OCI-LY7 (cell line): Measurements from ENCODE around the gene GCAT. TPM values are rescaled to one million over a fixed set of nuclear protein-coding genes. Genes with fewer than 3 reads are reported as not detected.
"Not testable (repeated sequence)": the region's sequence is repeated elsewhere in the genome, so short reads cannot be mapped to it uniquely, and the experiment has no call there.

Experiments used
- BruUV-seq: library from RNA; stranded (reverse); fragments of 400-500 nt; replicated peaks from 2 replicates; lab custom pipeline; 2021; lab: Mats Ljungman, UMichigan
- CTCF ChIA-PET: fragments of 300-600 bp; sonication (Branson Sonifier 250); formaldehyde crosslinking; loops from one replicate; lab custom pipeline; 2022; ENCODE audit warnings: antibody characterized with exemption; ENCODE audit not compliant: unreplicated experiment; lab: Charles Lee
- POLR2A ChIA-PET: fragments of 300-600 bp; sonication (Branson Sonifier 250); formaldehyde crosslinking; loops from one replicate; lab custom pipeline; 2022; ENCODE audit warnings: antibody characterized with exemption; lab: Charles Lee
- DNase-seq: peaks from one replicate; pipeline ENCODE4 v3.0.0-alpha.2; 2015; ENCODE audit warnings: low spot score
- H2AFZ ChIP-seq: fragments of 200-600 bp; sonication (generic), shearing (Covaris generic); 2 replicates; pipeline ENCODE4 v1.6.1; 2014; ENCODE audit warnings: mild to moderate bottlenecking, antibody characterized with exemption, low read length, moderate library complexity
- H3K27ac ChIP-seq: fragments of 200-600 bp; sonication (generic); 2 replicates; pipeline ENCODE4 v1.5.1; 2014; ENCODE audit warnings: mixed run types, low read depth, mild to moderate bottlenecking, moderate library complexity, low read length, inconsistent platforms; ENCODE audit not compliant: poor library complexity, severe bottlenecking
- H3K36me3 ChIP-seq: fragments of 200-600 bp; sonication (generic); 2 replicates; pipeline ENCODE4 v1.6.1; 2014; ENCODE audit warnings: mild to moderate bottlenecking, antibody characterized with exemption, low read length, moderate library complexity, mixed read lengths; ENCODE audit not compliant: insufficient read depth
- H3K4me1 ChIP-seq: fragments of 200-600 bp; sonication (generic); 2 replicates; pipeline ENCODE4 v1.5.1; 2014; ENCODE audit warnings: mild to moderate bottlenecking, low read length; ENCODE audit not compliant: insufficient read depth, poor library complexity, severe bottlenecking
- H3K4me2 ChIP-seq: fragments of 200-600 bp; sonication (generic); 2 replicates; pipeline ENCODE4 v1.6.1; 2014; ENCODE audit warnings: mild to moderate bottlenecking, low read length
- H3K4me3 ChIP-seq: fragments of 200-600 bp; sonication (generic); 2 replicates; pipeline ENCODE4 v1.5.1; 2014; ENCODE audit warnings: mild to moderate bottlenecking, low read depth, low read length; ENCODE audit not compliant: poor library complexity, severe bottlenecking
- H3K79me2 ChIP-seq: fragments of 200-600 bp; sonication (generic); 2 replicates; pipeline ENCODE4 v1.6.1; 2016; ENCODE audit warnings: low read depth, mild to moderate bottlenecking, low read length, moderate library complexity, mixed read lengths; ENCODE audit not compliant: insufficient read depth
- H3K9me2 ChIP-seq: fragments of 200-600 bp; sonication (generic); 2 replicates; pipeline ENCODE4 v1.6.1; 2016; ENCODE audit warnings: mild to moderate bottlenecking, low read length, mixed read lengths; ENCODE audit not compliant: insufficient read depth
- H3K9me3 ChIP-seq: fragments of 200-600 bp; sonication (generic); 2 replicates; pipeline ENCODE4 v1.6.1; 2014; ENCODE audit warnings: mild to moderate bottlenecking, mixed run types, low read length, mixed read lengths
- H4K20me1 ChIP-seq: fragments of 200-600 bp; sonication (generic); 2 replicates; pipeline ENCODE4 v1.6.1; 2014; ENCODE audit warnings: mild to moderate bottlenecking, antibody characterized with exemption, low read length, moderate library complexity, mixed read lengths; ENCODE audit not compliant: insufficient read depth
- EZH2phosphoT487 ChIP-seq: fragments of 200-600 bp; sonication (generic); IDR thresholded peaks from 2 replicates; pipeline ENCODE4 v1.6.1; 2018; ENCODE audit warnings: low read depth, borderline replicate concordance, mild to moderate bottlenecking, mixed run types, antibody characterized with exemption, low read length, moderate library complexity, mixed read lengths
- intact Hi-C: fragments of 100-400 bp; cut with micrococcal nuclease; formaldehyde crosslinking; loops from one replicate; pipeline ENCODE4 v1.10.0; 2022; ENCODE audit not compliant: unreplicated experiment
- total RNA-seq, 2 experiments: library from RNA; depleted of rRNA in 1 of 2; stranded (reverse); fragments of >200 nt in 1 of 2; shearing (Covaris generic) in 1 of 2; gene quantifications; 2 replicates each; pipeline ENCODE4 v1.2.3, GENCODE V29; 2014 to 2022
- TF ChIP-seq, protein P1 (sequence below): fragments of 200-600 bp; sonication (generic); conservative IDR thresholded peaks from 2 replicates; pipeline ENCODE4 v1.5.1; 2014; ENCODE audit warnings: mild to moderate bottlenecking, antibody characterized with exemption, low read length, moderate library complexity, mixed read lengths

GCAT gene
- total RNA-seq, 2 experiments from 2014 or later: 14.6 to 17.3 TPM

GRCh38 chr22:37797874-37798500, 9.7 kb upstream of the GCAT start:
- peak overlapping the region; percentile 42 for H3K4me2 ChIP-seq

GRCh38 chr22:37799979-37800378, 7.8 kb upstream of the GCAT start:
- H3K79me2 ChIP-seq, CTCF ChIA-PET, BruUV-seq: not testable (repeated sequence)

More at GRCh38 chr22:37797874-37798500, 9.7 kb upstream of the GCAT start:
- no peak overlapping the region for H3K27ac ChIP-seq
- H3K79me2 ChIP-seq: no peaks in the 10 kb centered on the region
- BruUV-seq: no TSS peak
- ChIA-PET CTCF (no interaction called here), POLR2A (no interaction called here)
- no peaks in the 10 kb centered on the region for H3K36me3 ChIP-seq
- intact Hi-C loops: no loop called here
- no peaks in the 10 kb centered on the region for H4K20me1 ChIP-seq
- H3K4me1 ChIP-seq: peaks cover 14% of the 10 kb centered on the region
- DNase-seq: peak; percentile 43
- H3K9me2 ChIP-seq: no peaks in the 10 kb centered on the region
- H2AFZ ChIP-seq: peak overlapping the region; percentile 63; the same call in 1 of the 2 replicates
- TF ChIP-seq, protein P1, sequence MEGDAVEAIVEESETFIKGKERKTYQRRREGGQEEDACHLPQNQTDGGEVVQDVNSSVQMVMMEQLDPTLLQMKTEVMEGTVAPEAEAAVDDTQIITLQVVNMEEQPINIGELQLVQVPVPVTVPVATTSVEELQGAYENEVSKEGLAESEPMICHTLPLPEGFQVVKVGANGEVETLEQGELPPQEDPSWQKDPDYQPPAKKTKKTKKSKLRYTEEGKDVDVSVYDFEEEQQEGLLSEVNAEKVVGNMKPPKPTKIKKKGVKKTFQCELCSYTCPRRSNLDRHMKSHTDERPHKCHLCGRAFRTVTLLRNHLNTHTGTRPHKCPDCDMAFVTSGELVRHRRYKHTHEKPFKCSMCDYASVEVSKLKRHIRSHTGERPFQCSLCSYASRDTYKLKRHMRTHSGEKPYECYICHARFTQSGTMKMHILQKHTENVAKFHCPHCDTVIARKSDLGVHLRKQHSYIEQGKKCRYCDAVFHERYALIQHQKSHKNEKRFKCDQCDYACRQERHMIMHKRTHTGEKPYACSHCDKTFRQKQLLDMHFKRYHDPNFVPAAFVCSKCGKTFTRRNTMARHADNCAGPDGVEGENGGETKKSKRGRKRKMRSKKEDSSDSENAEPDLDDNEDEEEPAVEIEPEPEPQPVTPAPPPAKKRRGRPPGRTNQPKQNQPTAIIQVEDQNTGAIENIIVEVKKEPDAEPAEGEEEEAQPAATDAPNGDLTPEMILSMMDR: no peak
- no peak for TF ChIP-seq EZH2phosphoT487
- H3K4me3 ChIP-seq: no peak overlapping the region
- H3K9me3 ChIP-seq: no peaks in the 10 kb centered on the region

GRCh38 chr22:37801946-37802309, 5.8 kb upstream of the GCAT start:
- H3K4me2 ChIP-seq: peak overlapping the region; percentile 59; the same call in 1 of the 2 replicates
- DNase-seq: no peak
- H3K36me3 ChIP-seq: no peaks in the 10 kb centered on the region
- H3K9me2 ChIP-seq: no peaks in the 10 kb centered on the region
- H3K4me1 ChIP-seq: peaks cover 17% of the 10 kb centered on the region
- CTCF ChIA-PET: no interaction called here
- H3K79me2 ChIP-seq: no peaks in the 10 kb centered on the region
- H3K27ac ChIP-seq: no peak overlapping the region
- POLR2A ChIA-PET: no interaction called here
- TF ChIP-seq EZH2phosphoT487: no peak
- TF ChIP-seq, protein P1: no peak
- H4K20me1 ChIP-seq: no peaks in the 10 kb centered on the region
- intact Hi-C loops: no loop called here
- BruUV-seq: no TSS peak
- H2AFZ ChIP-seq: no peak overlapping the region
- no peaks in the 10 kb centered on the region for H3K9me3 ChIP-seq
- peak overlapping the region; percentile 51 for H3K4me3 ChIP-seq

More at GRCh38 chr22:37799979-37800378, 7.8 kb upstream of the GCAT start:
- H3K4me3 ChIP-seq, H3K9me3 ChIP-seq, H2AFZ ChIP-seq, H4K20me1 ChIP-seq, DNase-seq, POLR2A ChIA-PET, intact Hi-C loops, H3K36me3 ChIP-seq, H3K27ac ChIP-seq, H3K9me2 ChIP-seq, H3K4me2 ChIP-seq: not testable (repeated sequence)
- peaks cover 14% of the 10 kb centered on the region for H3K4me1 ChIP-seq
